Endodermal cell (in vitro differentiated cells): ENCODE results near the gene CASP8. TPM values are rescaled to one million over a fixed set of nuclear protein-coding genes. Genes with fewer than 3 reads are reported as not detected.
A peak's percentile ranks its signal among the peaks of the same experiment; 100 is the strongest.

Experiments used
- DNase-seq: peaks from one replicate; pipeline ENCODE4 v3.0.0-alpha.2; 2017
- H3K27ac ChIP-seq: 2 replicates; pipeline ENCODE4 v1.5.1; 2013; ENCODE audit warnings: mild to moderate bottlenecking, low read depth, low read length, moderate library complexity
- H3K27me3 ChIP-seq: 2 replicates; pipeline ENCODE4 v1.6.1; 2013; ENCODE audit warnings: mild to moderate bottlenecking, low read length, moderate library complexity; ENCODE audit not compliant: insufficient read depth, control insufficient read depth, poor library complexity, severe bottlenecking
- H3K36me3 ChIP-seq: 2 replicates; pipeline ENCODE4 v1.7.0; 2013; ENCODE audit warnings: mild to moderate bottlenecking, low read length, moderate library complexity; ENCODE audit not compliant: control insufficient read depth, insufficient read depth
- H3K4me1 ChIP-seq: one replicate; pipeline ENCODE4 v1.7.0; 2013; ENCODE audit warnings: low read length; ENCODE audit not compliant: control insufficient read depth, insufficient read depth
- H3K4me3 ChIP-seq: 2 replicates; pipeline ENCODE4 v1.5.1; 2013; ENCODE audit warnings: mild to moderate bottlenecking, low read length, moderate library complexity
- H3K9ac ChIP-seq: 2 replicates; pipeline ENCODE4 v1.6.1; 2013; ENCODE audit warnings: mild to moderate bottlenecking, low read length, moderate library complexity; ENCODE audit not compliant: poor library complexity, severe bottlenecking; ENCODE audit errors: extremely low read depth
- H3K9me3 ChIP-seq: 2 replicates; pipeline ENCODE4 v1.6.1; 2013; ENCODE audit warnings: mild to moderate bottlenecking, low read length, moderate library complexity; ENCODE audit not compliant: control insufficient read depth
- H3K27ac Mint-ChIP-seq: 2 replicates; pipeline ENCODE4 v1.8.0; 2020; ENCODE audit warnings: mixed read lengths
- H3K27me3 Mint-ChIP-seq: 2 replicates; pipeline ENCODE4 v1.8.0; 2021; ENCODE audit warnings: mild to moderate bottlenecking, mixed read lengths; ENCODE audit not compliant: insufficient read depth
- H3K36me3 Mint-ChIP-seq: 2 replicates; pipeline ENCODE4 v1.8.0; 2020; ENCODE audit warnings: low read depth, mixed read lengths
- H3K4me1 Mint-ChIP-seq: 2 replicates; pipeline ENCODE4 v1.8.0; 2020; ENCODE audit warnings: mixed read lengths
- H3K4me3 Mint-ChIP-seq: 2 replicates; pipeline ENCODE4 v1.8.0; 2020; ENCODE audit warnings: mild to moderate bottlenecking, moderate library complexity, mixed read lengths
- H3K9me3 Mint-ChIP-seq: 2 replicates; pipeline ENCODE4 v1.8.0; 2020; ENCODE audit warnings: mild to moderate bottlenecking, mixed read lengths
- WGBS, 2 experiments: methylation state at CpG; one replicate each; pipeline versions ENCODE4 v1.1.5 to v1.1.7; 2013; ENCODE audit warnings: missing lambda C conversion rate in 2 of 2, mixed read lengths in 1 of 2; ENCODE audit not compliant: insufficient coverage in 1 of 2, insufficient read length in 1 of 2; 5-methylcytosine and 5-hydroxymethylcytosine counted together
- total RNA-seq, 2 donors: library from RNA; stranded (reverse); fragmentation: NEBNext Ultra II Directional in 1 of 2; extraction: Animal tissue kit (Norgen Biotek cat#: 25700) in 1 of 2; gene quantifications; 2 replicates in 1 of 2; 3 replicates in 1 of 2; pipeline ENCODE4 v1.2.1, GENCODE V29; 2021
- TF ChIP-seq, protein P1 (sequence below): fragments of 200-600 bp; sonication (generic); conservative IDR thresholded peaks from 2 replicates; pipeline ENCODE4 v1.5.0; 2021; ENCODE audit warnings: antibody characterized with exemption, mild to moderate bottlenecking

The CASP8 gene
- total RNA-seq, 2 donors from 2014 or later: 5.4 to 9.0 TPM

DNA sequence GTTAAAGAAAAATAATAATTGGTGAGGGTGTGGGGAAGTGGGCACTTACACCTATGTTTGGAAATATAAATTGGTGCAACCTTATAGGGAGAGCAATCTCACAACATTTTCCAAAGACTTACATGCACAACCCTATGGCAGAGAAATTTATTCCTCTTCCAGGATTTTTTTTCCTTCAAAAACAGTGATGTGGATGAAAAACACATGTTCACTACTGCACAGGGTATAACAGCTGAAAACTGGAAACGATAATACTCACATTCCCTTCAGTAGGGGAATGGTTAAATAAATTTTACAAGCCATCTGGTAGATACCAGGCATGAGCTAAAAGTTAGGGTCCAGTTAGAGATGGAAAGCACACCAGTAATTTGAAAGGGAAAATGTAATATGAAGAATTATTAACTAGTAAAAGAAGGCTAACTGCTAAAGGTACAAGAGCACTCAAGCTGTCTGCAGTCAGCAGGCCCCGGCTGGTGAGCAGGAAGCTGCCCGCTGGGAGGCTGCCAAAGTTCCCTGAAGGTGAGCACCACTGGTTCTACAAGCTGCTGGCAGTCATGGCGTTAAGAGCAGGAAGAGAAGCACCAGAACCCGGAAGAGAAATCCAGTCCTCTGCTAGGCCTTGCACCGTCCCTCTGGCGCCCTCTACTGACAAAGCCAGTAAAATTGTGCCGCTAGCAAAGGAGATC is 28.4 kb upstream of the CASP8 start:
- WGBS, 2 experiments: 27 to 28% methylated on average over 7 to 8 of the region's 8 CpGs
- Mint-ChIP-seq H3K4me3 (no peak overlapping the region), H3K9me3 (no peaks in the 10 kb centered on the region), H3K4me1 (peaks cover 8% of the 10 kb centered on the region), H3K27me3 (peaks cover 3% of the 10 kb centered on the region), H3K36me3 (no peaks in the 10 kb centered on the region), H3K27ac (peak overlapping the region; percentile 75)
- Histone ChIP-seq H3K4me1 (no peaks in the 10 kb centered on the region), H3K36me3 (no peaks in the 10 kb centered on the region), H3K27me3 (no peaks in the 10 kb centered on the region), H3K4me3 (peak overlapping the region; percentile 18), H3K9me3 (no peaks in the 10 kb centered on the region), H3K27ac (no peak overlapping the region), H3K9ac (no peak overlapping the region)
- peak; percentile 98 for DNase-seq
- TF ChIP-seq, protein P1, sequence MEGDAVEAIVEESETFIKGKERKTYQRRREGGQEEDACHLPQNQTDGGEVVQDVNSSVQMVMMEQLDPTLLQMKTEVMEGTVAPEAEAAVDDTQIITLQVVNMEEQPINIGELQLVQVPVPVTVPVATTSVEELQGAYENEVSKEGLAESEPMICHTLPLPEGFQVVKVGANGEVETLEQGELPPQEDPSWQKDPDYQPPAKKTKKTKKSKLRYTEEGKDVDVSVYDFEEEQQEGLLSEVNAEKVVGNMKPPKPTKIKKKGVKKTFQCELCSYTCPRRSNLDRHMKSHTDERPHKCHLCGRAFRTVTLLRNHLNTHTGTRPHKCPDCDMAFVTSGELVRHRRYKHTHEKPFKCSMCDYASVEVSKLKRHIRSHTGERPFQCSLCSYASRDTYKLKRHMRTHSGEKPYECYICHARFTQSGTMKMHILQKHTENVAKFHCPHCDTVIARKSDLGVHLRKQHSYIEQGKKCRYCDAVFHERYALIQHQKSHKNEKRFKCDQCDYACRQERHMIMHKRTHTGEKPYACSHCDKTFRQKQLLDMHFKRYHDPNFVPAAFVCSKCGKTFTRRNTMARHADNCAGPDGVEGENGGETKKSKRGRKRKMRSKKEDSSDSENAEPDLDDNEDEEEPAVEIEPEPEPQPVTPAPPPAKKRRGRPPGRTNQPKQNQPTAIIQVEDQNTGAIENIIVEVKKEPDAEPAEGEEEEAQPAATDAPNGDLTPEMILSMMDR: peak; percentile 97

DNA sequence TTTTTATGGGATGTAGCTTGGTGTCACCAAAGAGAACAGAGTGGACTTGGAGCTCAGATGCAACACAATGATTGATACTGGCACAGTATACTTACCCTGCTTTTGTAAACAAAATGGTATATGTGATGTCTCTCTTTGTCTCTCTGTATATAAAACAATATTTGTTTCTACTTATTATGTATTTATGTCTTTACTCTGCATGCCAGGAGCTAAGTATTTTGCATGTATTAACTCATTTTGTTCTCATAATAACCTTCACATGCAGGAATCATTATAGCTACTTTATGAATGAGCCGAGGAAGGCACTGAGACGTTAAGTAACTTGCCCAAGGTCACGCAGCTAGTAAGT is 27.9 kb upstream of the CASP8 start:
- H3K4me1 Mint-ChIP-seq: peaks cover 8% of the 10 kb centered on the region
- H3K9me3 Mint-ChIP-seq: no peaks in the 10 kb centered on the region
- no peak overlapping the region for H3K4me3 Mint-ChIP-seq
- H3K4me1 ChIP-seq: no peaks in the 10 kb centered on the region
- H3K36me3 ChIP-seq: no peaks in the 10 kb centered on the region
- no peak overlapping the region for H3K27ac ChIP-seq
- no peaks in the 10 kb centered on the region for H3K27me3 ChIP-seq
- 84 to 94% methylated on average over 3 of the region's 3 CpGs for WGBS, 2 experiments
- peaks cover 3% of the 10 kb centered on the region for H3K27me3 Mint-ChIP-seq
- H3K9me3 ChIP-seq: no peaks in the 10 kb centered on the region
- no peak overlapping the region for H3K9ac ChIP-seq
- DNase-seq: no peak
- TF ChIP-seq, protein P1: no peak
- H3K36me3 Mint-ChIP-seq: no peaks in the 10 kb centered on the region
- no peak overlapping the region for H3K27ac Mint-ChIP-seq
- no peak overlapping the region for H3K4me3 ChIP-seq

DNA sequence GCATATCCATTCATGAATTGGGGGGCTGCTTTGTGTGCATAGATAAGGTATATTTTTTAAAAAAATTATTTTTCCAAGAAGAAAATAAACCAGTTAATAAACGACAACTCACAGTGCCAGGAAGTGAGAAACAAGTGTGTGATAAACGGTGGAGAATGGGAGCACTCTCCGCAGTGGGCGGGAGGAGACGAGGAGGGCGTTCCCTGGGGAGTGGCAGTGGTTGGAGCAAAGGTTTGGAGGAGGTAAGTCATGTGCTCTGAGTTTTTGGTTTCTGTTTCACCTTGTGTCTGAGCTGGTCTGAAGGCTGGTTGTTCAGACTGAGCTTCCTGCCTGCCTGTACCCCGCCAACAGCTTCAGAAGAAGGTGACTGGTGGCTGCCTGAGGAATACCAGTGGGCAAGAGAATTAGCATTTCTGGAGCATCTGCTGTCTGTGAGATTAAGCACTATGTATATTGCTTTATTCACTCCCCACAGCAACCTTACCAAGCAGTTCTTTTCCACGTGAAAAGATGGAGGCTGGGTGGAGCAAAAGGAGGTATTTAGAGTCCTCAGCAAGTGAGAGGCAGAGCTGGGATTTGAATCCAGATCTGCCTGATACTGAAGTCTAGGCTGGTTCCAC is 27.0 kb upstream of the CASP8 start:
- Histone ChIP-seq H3K27me3 (no peaks in the 10 kb centered on the region), H3K4me3 (no peak overlapping the region), H3K9me3 (no peaks in the 10 kb centered on the region), H3K36me3 (no peaks in the 10 kb centered on the region), H3K27ac (no peak overlapping the region), H3K9ac (no peak overlapping the region), H3K4me1 (no peaks in the 10 kb centered on the region)
- peak; percentile 88 for DNase-seq
- H3K27me3 Mint-ChIP-seq: peaks cover 3% of the 10 kb centered on the region
- TF ChIP-seq, protein P1: no peak
- peak overlapping the region; percentile 47 for H3K4me3 Mint-ChIP-seq
- peaks cover 2% of the 10 kb centered on the region for H3K36me3 Mint-ChIP-seq
- H3K4me1 Mint-ChIP-seq: peaks cover 8% of the 10 kb centered on the region
- no peaks in the 10 kb centered on the region for H3K9me3 Mint-ChIP-seq
- WGBS, 2 experiments: 73 to 75% methylated on average over 3 to 8 of the region's 8 CpGs
- H3K27ac Mint-ChIP-seq: peak overlapping the region; percentile 76
